Kidney epithelial cell (primary cell): Measurements from ENCODE around the gene ATP8B4. TPM values are rescaled to one million over a fixed set of nuclear protein-coding genes. Genes with fewer than 3 reads are reported as not detected.
"Not testable (repeated sequence)": the region's sequence is repeated elsewhere in the genome, so short reads cannot be mapped to it uniquely, and the experiment has no call there.

Experiments
- DNase-seq: peaks from one replicate; pipeline ENCODE4 v3.0.0-alpha.2; 2010; ENCODE audit warnings: low read depth
- H3K27me3 ChIP-seq: 2 replicates; pipeline ENCODE4 v1.6.0; 2011; ENCODE audit warnings: low read length; ENCODE audit not compliant: control insufficient read depth, insufficient read depth
- H3K36me3 ChIP-seq: 2 replicates; pipeline ENCODE4 v1.5.1; 2011; ENCODE audit warnings: low read length; ENCODE audit not compliant: control insufficient read depth, insufficient read depth
- H3K4me3 ChIP-seq: 2 replicates; pipeline ENCODE4 v1.5.1; 2011; ENCODE audit warnings: low read depth, mild to moderate bottlenecking, control low read depth, low read length
- CTCF ChIP-seq: IDR thresholded peaks from 2 replicates; pipeline ENCODE4 v1.5.1; 2011; ENCODE audit warnings: mild to moderate bottlenecking, moderate library complexity, low read length, control low read depth, inconsistent platforms; ENCODE audit not compliant: insufficient read depth, poor library complexity, severe bottlenecking
- total RNA-seq: library from RNA; depleted of rRNA; stranded (reverse); fragments of >200 nt; gene quantifications from 2 replicates; pipeline ENCODE4 v1.2.3, GENCODE V29; 2015

Gene ATP8B4
- total RNA-seq, 1 donor from 2014 or later: 0.25 TPM

DNA sequence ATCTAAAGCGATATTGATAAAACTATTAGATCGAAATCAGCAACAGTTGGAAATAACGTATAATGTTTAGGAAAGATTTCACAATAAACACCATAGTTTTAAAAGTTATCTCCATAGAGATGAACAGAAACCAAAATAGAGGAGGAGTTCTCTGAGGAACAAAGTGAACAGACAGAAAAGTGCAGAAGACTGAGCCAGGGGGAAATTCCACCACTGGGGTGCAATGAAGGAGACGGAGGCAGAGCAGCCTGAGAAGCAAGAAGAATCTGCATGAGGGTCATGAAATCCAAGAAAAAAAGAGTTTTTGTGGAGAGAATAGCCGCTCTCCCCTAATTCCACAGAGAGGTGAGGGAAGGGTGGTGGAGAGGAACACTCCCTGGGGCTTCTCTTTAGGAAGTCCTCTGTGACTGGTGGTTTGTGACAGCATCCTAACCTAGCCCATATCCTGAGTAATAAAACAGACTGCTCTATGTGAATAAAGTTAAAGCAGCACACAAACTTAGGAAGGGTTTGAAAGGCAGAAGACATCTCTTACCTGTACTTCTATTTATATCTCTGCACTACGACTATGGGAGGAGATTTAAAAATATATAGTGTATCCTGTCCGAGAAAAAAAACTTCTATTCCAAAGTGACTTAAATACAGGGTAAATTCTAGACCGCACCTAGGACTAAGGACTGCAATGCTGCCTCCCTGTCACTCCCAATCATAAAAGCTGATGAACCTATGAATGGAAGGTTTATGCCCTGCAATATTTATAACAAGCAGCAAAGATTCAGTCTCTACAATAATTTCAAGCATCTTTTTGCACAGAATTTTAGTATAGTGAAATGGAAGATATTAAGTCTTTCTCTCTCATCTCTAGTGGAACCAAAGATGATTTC is 22.9 kb downstream of the ATP8B4 start:
- DNase-seq: no peak
- Histone ChIP-seq H3K27me3 (no peaks in the 10 kb centered on the region), H3K36me3 (no peaks in the 10 kb centered on the region), H3K4me3 (no peak overlapping the region)
- TF ChIP-seq CTCF: no peak

DNA sequence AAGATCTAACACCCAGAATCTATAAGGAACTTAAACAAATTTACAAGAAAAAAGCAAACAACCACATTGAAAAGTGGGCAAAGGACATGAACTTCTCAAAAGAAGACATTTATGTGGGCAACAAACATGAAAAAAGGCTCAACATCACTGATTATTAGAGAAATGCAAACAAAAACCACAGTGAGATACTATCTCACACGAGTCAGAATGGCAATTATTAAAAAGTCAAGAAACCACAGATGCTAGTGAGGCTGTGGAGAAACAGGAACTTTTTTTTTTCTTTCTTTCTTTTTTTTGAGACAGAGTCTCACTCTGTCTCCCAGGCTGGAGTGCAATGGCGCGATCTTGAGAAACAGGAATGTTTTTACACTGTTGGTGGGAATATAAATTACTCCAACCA is 29.6 kb downstream of the ATP8B4 start:
- DNase-seq, H3K4me3 ChIP-seq, H3K36me3 ChIP-seq, H3K27me3 ChIP-seq: not testable (repeated sequence)

DNA sequence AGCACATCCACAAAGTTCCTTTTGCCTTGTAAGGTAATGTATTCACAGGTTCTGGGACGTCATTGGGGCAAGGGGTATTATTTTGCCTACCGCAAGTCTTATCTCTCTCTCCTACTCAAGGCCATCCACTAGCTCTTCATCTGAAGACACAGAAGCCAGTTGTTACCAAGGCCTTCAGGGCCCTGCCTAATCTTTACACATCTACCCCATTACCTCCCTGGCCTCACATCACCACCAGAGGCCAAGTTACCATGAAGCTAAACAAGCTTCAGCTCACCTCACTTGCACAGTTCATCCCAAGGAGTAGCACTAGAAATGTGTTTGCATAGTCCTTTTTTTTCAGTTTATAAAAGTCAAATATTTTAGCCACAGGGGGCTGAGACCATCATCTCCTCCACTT is 34.1 kb downstream of the ATP8B4 start:
- Histone ChIP-seq H3K36me3 (no peaks in the 10 kb centered on the region), H3K27me3 (no peaks in the 10 kb centered on the region), H3K4me3 (no peak overlapping the region)
- DNase-seq: no peak
- TF ChIP-seq CTCF: no peak

DNA sequence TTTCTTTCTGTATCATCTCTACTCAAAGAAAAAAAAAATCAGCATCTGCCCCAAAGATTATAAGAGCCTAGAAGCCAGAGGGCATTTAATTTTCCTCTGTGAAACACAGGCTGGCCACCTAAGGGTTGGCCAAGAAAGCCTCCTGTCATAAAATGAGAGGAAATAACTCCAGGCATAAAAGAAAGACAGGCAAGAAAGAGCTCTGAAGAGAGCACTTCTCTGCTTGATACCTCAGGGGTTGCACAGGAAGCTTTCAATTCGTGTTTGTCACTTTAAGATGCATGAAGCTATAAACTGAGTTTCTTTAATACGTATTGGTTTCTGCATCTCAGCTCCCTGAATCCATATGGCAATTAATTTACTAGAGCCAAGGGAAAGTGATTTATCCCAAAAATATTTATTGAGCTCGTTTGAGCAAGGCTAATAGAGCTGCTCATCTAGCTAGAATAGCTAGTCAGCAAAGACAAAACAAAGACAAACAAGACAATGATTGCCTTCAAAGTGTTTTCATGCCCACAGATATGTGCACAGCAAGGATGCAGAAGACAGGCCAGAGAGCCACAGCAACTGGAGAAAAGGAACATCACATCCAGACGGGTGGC is 35.5 kb downstream of the ATP8B4 start:
- Histone ChIP-seq H3K36me3 (no peaks in the 10 kb centered on the region), H3K4me3 (no peak overlapping the region), H3K27me3 (no peaks in the 10 kb centered on the region)
- no peak for DNase-seq
- TF ChIP-seq CTCF: no peak

DNA sequence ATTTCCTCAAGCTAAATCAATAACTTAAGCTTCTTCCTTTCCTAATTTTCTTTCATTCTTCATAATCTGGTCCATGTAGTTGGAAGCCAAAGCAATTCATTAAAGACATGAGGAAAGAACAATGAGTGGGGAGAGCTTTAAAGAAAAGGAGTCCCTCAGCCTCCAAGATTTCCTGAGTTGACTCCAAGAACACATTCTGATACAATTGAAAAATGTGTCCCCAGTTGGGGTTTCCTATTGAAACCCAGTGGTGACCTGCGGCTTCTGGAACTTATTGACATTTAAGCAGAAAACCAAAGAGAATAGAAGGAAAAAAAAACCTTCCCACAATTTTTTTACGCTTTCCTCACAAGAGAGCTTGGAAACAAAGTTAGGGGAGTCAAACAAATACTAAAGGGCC is 37.0 kb downstream of the ATP8B4 start:
- TF ChIP-seq CTCF: no peak
- no peaks in the 10 kb centered on the region for H3K27me3 ChIP-seq

DNA sequence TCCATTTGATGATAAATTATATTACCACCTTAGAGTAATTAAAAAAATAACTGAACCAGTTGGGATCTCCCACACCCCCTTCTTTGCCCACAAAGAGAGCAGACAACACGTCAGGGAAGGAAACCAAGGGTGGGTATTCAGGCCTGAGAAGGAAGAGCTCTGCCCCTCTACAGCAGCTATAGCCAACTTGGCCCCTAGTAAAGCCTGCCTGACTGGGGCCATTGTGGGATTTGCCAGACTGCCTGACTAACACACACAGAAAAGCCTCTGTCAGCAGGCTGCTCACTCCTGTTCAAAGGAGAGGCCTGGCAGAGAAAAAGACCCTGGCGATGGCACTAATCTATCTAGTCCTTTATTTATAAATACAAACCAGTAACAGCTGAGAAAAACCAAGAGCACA is 41.4 kb downstream of the ATP8B4 start:
- H3K27me3 ChIP-seq: no peaks in the 10 kb centered on the region
- no peaks in the 10 kb centered on the region for H3K36me3 ChIP-seq
- no peak for DNase-seq
- no peak overlapping the region for H3K4me3 ChIP-seq
- no peak for TF ChIP-seq CTCF

More for the DNA sequence above, 37.0 kb downstream of the ATP8B4 start:
- no peak for DNase-seq
- no peak overlapping the region for H3K4me3 ChIP-seq
- no peaks in the 10 kb centered on the region for H3K36me3 ChIP-seq
